ENCODE measurements around the gene POLH.
"Not testable (repeated sequence)": the region's sequence is repeated elsewhere in the genome, so short reads cannot be mapped to it uniquely, and the experiment has no call there.

POLH gene

GRCh38 chr6:43657221-43657802, 81.3 kb downstream of the POLH start:
- H2AFZ ChIP-seq: no peak overlapping the region
- no peaks in the 10 kb centered on the region for H3K27me3 ChIP-seq (ENCODE audit: control insufficient read depth, insufficient read depth, low read length)
- no peaks in the 10 kb centered on the region for H3K4me1 ChIP-seq
- no peak overlapping the region for H3K4me3 ChIP-seq (ENCODE audit: low read depth, low read length)
- no peaks in the 10 kb centered on the region for H3K79me2 ChIP-seq
- TF ChIP-seq CTCF (IDR thresholded peaks at IDR 0.05): no peak
- H3K9ac ChIP-seq: no peak overlapping the region
- H3K27ac ChIP-seq: no peak overlapping the region
- H3K4me2 ChIP-seq (ENCODE audit: low read length): no peak overlapping the region
- H3K9me3 ChIP-seq (ENCODE audit: control insufficient read depth, low read length): no peaks in the 10 kb centered on the region
- no peaks in the 10 kb centered on the region for H3K36me3 ChIP-seq (ENCODE audit: control insufficient read depth, insufficient read depth, low read length)

- no peaks in the 10 kb centered on the region for H3K9me3 ChIP-seq (ENCODE audit: control insufficient read depth, low read length)
- no peaks in the 10 kb centered on the region for H3K27me3 ChIP-seq (ENCODE audit: control insufficient read depth, insufficient read depth, low read length)
- no peak overlapping the region for H3K4me3 ChIP-seq (ENCODE audit: low read depth, low read length)
- no peak overlapping the region for H2AFZ ChIP-seq
- no peak overlapping the region for H3K27ac ChIP-seq
- H3K9ac ChIP-seq: no peak overlapping the region
- no peaks in the 10 kb centered on the region for H3K79me2 ChIP-seq
- no peaks in the 10 kb centered on the region for H3K4me1 ChIP-seq
- TF ChIP-seq CTCF (IDR thresholded peaks at IDR 0.05): no peak
- H3K36me3 ChIP-seq (ENCODE audit: control insufficient read depth, insufficient read depth, low read length): no peaks in the 10 kb centered on the region
- H3K4me2 ChIP-seq (ENCODE audit: low read length): no peak overlapping the region
Observed at GRCh38 chr6:43658161-43658560, 82.2 kb downstream of the POLH start.

DNA sequence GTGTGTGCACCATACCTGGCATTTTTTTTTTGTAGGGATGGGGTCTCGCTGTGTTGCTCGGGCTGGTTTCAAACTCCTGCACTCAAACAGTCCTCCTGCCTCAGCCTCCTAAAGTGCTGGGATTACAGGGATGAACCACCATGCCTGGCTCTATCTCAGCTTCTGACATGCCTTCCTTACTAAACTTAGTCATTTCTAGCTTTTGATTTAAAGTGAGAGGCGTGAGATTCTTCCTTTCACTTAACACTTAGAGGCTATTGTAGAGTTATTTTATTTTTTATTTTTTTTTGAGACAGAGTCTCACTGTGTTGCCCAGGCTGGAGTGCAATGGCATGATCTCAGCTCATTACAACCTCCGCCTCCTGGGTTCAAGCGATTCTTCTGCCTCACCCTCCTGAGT, 87.0 kb downstream of the POLH start:
- not testable (repeated sequence) for H3K4me1 ChIP-seq; H3K27ac ChIP-seq; H3K4me3 ChIP-seq (ENCODE audit: low read depth, low read length); H3K9ac ChIP-seq; H3K36me3 ChIP-seq (ENCODE audit: control insufficient read depth, insufficient read depth, low read length); H3K79me2 ChIP-seq; H3K27me3 ChIP-seq (ENCODE audit: control insufficient read depth, insufficient read depth, low read length); H2AFZ ChIP-seq; H3K4me2 ChIP-seq (ENCODE audit: low read length); H3K9me3 ChIP-seq (ENCODE audit: control insufficient read depth, low read length)
